ENCODE results near the gene GNB1L.

The GNB1L gene

GRCh38 chr22:19845054-19845722 lies 9.5 kb downstream of the GNB1L start:
- no peak overlapping the region for H2AFZ ChIP-seq (ENCODE audit: low read length)
- H4K91ac ChIP-seq (ENCODE audit: low read depth, low read length, poor library complexity): peak overlapping the region; percentile 53
- H2BK120ac ChIP-seq (ENCODE audit: low read depth, low read length): no peak overlapping the region
- peaks cover 0 to 15% of the 10 kb centered on the region in 2 donors for H3K4me1 ChIP-seq (ENCODE audit: control insufficient read depth in 2 of 2, insufficient read depth in 1 of 2, low read depth in 1 of 2, low read length in 2 of 2)
- peak overlapping the region; percentile 14 for H3K14ac ChIP-seq (ENCODE audit: low read length)
- H2BK12ac ChIP-seq (ENCODE audit: low read length): no peak overlapping the region
- no peaks in the 10 kb centered on the region for H3K27me3 ChIP-seq (ENCODE audit: control insufficient read depth in 3 of 3, insufficient read depth in 3 of 3, low read depth in 1 of 3, low read length in 3 of 3)
- H3K9ac ChIP-seq (ENCODE audit: low read depth, low read length, poor library complexity): peak overlapping the region; percentile 30
- no peak overlapping the region for H4K8ac ChIP-seq (ENCODE audit: low read depth, low read length)
- no peak overlapping the region for H2AK5ac ChIP-seq (ENCODE audit: low read depth, low read length)
- no peak overlapping the region for H3K4me2 ChIP-seq (ENCODE audit: insufficient read depth, low read length, poor library complexity, severe bottlenecking)
- H3K4ac ChIP-seq (ENCODE audit: low read length): peak overlapping the region; percentile 6
- no peak overlapping the region for H3K4me3 ChIP-seq (ENCODE audit: low read length in 2 of 2)
- peaks cover 11 to 14% of the 10 kb centered on the region in 2 donors for H3K9me3 ChIP-seq (replicated peaks in 1 of 2; ENCODE audit: control insufficient read depth in 2 of 2, insufficient read depth in 1 of 2, low read depth in 1 of 2, low read length in 2 of 2)
- DNase-seq (ENCODE audit: low spot score): no peak
- no peak overlapping the region for H2BK5ac ChIP-seq (ENCODE audit: low read length)
- no CpG with 5 or more reads among the region's 8 CpGs for WGBS, 2 donors (ENCODE audit: extremely low coverage in 2 of 2, insufficient read length in 2 of 2, insufficient replicate concordance in 1 of 2)
- peak overlapping the region; percentile 21 for H3K18ac ChIP-seq (ENCODE audit: low read length)
- peaks cover 11% of the 10 kb centered on the region for H3K79me1 ChIP-seq (ENCODE audit: low read depth, low read length)
- H3K36me3 ChIP-seq (replicated peaks in 1 of 2; ENCODE audit: control insufficient read depth in 2 of 2, insufficient read depth in 2 of 2, low read length in 2 of 2): peaks cover 17 to 30% of the 10 kb centered on the region in 2 donors
- peak overlapping the region; percentile 77 for H3K23ac ChIP-seq (ENCODE audit: low read depth, low read length, poor library complexity)
- H3K27ac ChIP-seq (replicated peaks; ENCODE audit: low read length): no peak overlapping the region
- no peak overlapping the region for H2BK15ac ChIP-seq (ENCODE audit: low read length)

DNA sequence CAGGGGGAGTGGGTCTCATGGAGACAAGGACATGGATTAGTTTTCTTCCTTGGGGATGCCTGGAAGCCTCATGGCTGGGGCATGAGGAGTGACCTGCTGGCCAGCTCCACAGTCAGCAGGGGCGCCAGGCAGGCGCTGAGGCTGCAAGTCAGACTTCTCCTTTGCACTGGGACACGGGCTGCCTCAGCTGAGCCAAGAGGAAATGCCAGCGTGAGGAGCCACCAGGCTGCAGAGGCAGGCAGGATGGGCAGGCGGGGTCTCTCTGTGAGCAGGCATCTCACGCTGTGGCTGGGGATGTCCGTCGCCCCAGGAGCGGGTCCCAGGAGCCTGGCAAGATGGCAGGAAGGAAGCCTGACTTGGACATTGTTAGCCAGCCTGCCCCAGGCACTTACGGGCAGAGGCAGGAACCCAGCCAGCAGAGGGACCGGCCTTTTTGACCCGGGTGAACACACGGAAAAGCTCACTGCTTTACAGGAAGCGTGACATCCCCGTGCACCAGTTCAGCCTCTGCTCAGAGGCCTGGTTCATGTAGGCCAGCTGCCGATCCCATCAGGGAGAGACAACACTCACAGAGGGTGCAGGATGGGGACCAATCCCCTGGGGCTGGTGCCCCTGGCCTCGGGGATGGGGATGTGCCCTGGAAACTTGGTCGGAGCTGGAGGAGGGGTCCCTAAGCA lies 10.2 kb downstream of the GNB1L start:
- H2BK12ac ChIP-seq (ENCODE audit: low read length): no peak overlapping the region
- no peak overlapping the region for H2BK120ac ChIP-seq (ENCODE audit: low read depth, low read length)
- no CpG with 5 or more reads among the region's 18 CpGs for WGBS, 2 donors (ENCODE audit: extremely low coverage in 2 of 2, insufficient read length in 2 of 2, insufficient replicate concordance in 1 of 2)
- peak overlapping the region; percentile 6 for H3K4ac ChIP-seq (ENCODE audit: low read length)
- H3K36me3 ChIP-seq (replicated peaks in 1 of 2; ENCODE audit: control insufficient read depth in 2 of 2, insufficient read depth in 2 of 2, low read length in 2 of 2): peaks cover 12 to 24% of the 10 kb centered on the region in 2 donors
- peak overlapping the region; percentile 38 for H2AK5ac ChIP-seq (ENCODE audit: low read depth, low read length)
- no peak overlapping the region for H2BK15ac ChIP-seq (ENCODE audit: low read length)
- H3K9me3 ChIP-seq (replicated peaks in 1 of 2; ENCODE audit: control insufficient read depth in 2 of 2, insufficient read depth in 1 of 2, low read depth in 1 of 2, low read length in 2 of 2): peaks cover 8 to 10% of the 10 kb centered on the region in 2 donors
- H3K79me1 ChIP-seq (ENCODE audit: low read depth, low read length): peaks cover 11% of the 10 kb centered on the region
- H3K9ac ChIP-seq (ENCODE audit: low read depth, low read length, poor library complexity): peak overlapping the region; percentile 65
- H4K91ac ChIP-seq (ENCODE audit: low read depth, low read length, poor library complexity): no peak overlapping the region
- no peak overlapping the region for H4K8ac ChIP-seq (ENCODE audit: low read depth, low read length)
- no peak for DNase-seq (ENCODE audit: low spot score)
- H3K27ac ChIP-seq (replicated peaks; ENCODE audit: low read length): no peak overlapping the region
- peak overlapping the region; percentile 49 for H3K18ac ChIP-seq (ENCODE audit: low read length)
- no peak overlapping the region for H2AFZ ChIP-seq (ENCODE audit: low read length)
- H3K14ac ChIP-seq (ENCODE audit: low read length): peak overlapping the region; percentile 14
- H3K4me2 ChIP-seq (ENCODE audit: insufficient read depth, low read length, poor library complexity, severe bottlenecking): no peak overlapping the region
- H3K23ac ChIP-seq (ENCODE audit: low read depth, low read length, poor library complexity): peak overlapping the region; percentile 77
- H3K4me1 ChIP-seq (ENCODE audit: control insufficient read depth in 2 of 2, insufficient read depth in 1 of 2, low read depth in 1 of 2, low read length in 2 of 2): peaks cover 0 to 15% of the 10 kb centered on the region in 2 donors
- no peak overlapping the region for H3K4me3 ChIP-seq (ENCODE audit: low read length in 2 of 2)
- no peaks in the 10 kb centered on the region for H3K27me3 ChIP-seq (ENCODE audit: control insufficient read depth in 3 of 3, insufficient read depth in 3 of 3, low read depth in 1 of 3, low read length in 3 of 3)
- H2BK5ac ChIP-seq (ENCODE audit: low read length): peak overlapping the region; percentile 44

DNA sequence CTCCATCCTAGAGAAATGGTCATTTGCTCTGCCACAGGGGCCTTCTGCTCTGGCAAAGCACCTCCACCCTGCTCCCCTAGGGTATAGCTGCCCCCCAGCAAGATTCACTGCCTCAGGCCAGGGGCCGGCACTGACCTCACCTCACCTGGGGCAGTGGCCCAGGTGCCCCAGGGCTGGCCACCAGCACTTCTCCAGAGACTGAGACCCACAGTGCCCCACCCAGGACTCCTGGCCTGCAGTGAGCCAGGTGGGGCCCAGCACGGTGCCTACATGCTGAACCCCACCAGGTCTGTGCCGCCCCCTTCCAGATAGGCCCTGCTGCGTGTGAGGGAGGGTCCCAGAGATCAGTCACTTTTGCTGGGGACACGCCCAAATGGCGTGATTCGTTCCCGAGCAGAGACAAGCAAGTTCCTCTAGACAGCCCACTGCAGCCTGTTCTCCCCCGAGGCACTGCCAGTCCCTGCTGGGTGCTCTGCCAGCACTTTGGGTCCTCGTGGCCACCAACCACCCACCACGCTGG lies 10.8 kb downstream of the GNB1L start:
- Histone ChIP-seq H4K91ac (ENCODE audit: low read depth, low read length, poor library complexity) (no peak overlapping the region), H3K18ac (ENCODE audit: low read length) (peak overlapping the region; percentile 49), H2BK15ac (ENCODE audit: low read length) (no peak overlapping the region), H3K4ac (ENCODE audit: low read length) (peak overlapping the region; percentile 31), H3K9me3 (replicated peaks in 1 of 2; ENCODE audit: control insufficient read depth in 2 of 2, insufficient read depth in 1 of 2, low read depth in 1 of 2, low read length in 2 of 2) (peaks cover 6 to 10% of the 10 kb centered on the region in 2 donors), H3K79me1 (ENCODE audit: low read depth, low read length) (peaks cover 11% of the 10 kb centered on the region), H3K14ac (ENCODE audit: low read length) (no peak overlapping the region), H3K9ac (ENCODE audit: low read depth, low read length, poor library complexity) (peak overlapping the region; percentile 65), H3K36me3 (replicated peaks in 1 of 2; ENCODE audit: control insufficient read depth in 2 of 2, insufficient read depth in 2 of 2, low read length in 2 of 2) (peaks cover 12 to 20% of the 10 kb centered on the region in 2 donors), H2BK12ac (ENCODE audit: low read length) (no peak overlapping the region), H3K27ac (replicated peaks; ENCODE audit: low read length) (no peak overlapping the region), H2AK5ac (ENCODE audit: low read depth, low read length) (peak overlapping the region; percentile 71), H2AFZ (ENCODE audit: low read length) (no peak overlapping the region), H2BK5ac (ENCODE audit: low read length) (peak overlapping the region; percentile 44), H3K4me1 (ENCODE audit: control insufficient read depth in 2 of 2, insufficient read depth in 1 of 2, low read depth in 1 of 2, low read length in 2 of 2) (peaks cover 0 to 15% of the 10 kb centered on the region in 2 donors), H4K8ac (ENCODE audit: low read depth, low read length) (no peak overlapping the region), H3K23ac (ENCODE audit: low read depth, low read length, poor library complexity) (peak overlapping the region; percentile 16), H3K4me3 (ENCODE audit: low read length in 2 of 2) (no peak overlapping the region), H3K4me2 (ENCODE audit: insufficient read depth, low read length, poor library complexity, severe bottlenecking) (no peak overlapping the region), H2BK120ac (ENCODE audit: low read depth, low read length) (no peak overlapping the region), H3K27me3 (ENCODE audit: control insufficient read depth in 3 of 3, insufficient read depth in 3 of 3, low read depth in 1 of 3, low read length in 3 of 3) (no peaks in the 10 kb centered on the region)
- DNase-seq (ENCODE audit: low spot score): no peak
- no CpG with 5 or more reads among the region's 11 CpGs for WGBS, 2 donors (ENCODE audit: extremely low coverage in 2 of 2, insufficient read length in 2 of 2, insufficient replicate concordance in 1 of 2)
